ENCODE results near the gene KRT84.
"Not testable (repeated sequence)": the region's sequence is repeated elsewhere in the genome, so short reads cannot be mapped to it uniquely, and the experiment has no call there.

Gene KRT84

DNA sequence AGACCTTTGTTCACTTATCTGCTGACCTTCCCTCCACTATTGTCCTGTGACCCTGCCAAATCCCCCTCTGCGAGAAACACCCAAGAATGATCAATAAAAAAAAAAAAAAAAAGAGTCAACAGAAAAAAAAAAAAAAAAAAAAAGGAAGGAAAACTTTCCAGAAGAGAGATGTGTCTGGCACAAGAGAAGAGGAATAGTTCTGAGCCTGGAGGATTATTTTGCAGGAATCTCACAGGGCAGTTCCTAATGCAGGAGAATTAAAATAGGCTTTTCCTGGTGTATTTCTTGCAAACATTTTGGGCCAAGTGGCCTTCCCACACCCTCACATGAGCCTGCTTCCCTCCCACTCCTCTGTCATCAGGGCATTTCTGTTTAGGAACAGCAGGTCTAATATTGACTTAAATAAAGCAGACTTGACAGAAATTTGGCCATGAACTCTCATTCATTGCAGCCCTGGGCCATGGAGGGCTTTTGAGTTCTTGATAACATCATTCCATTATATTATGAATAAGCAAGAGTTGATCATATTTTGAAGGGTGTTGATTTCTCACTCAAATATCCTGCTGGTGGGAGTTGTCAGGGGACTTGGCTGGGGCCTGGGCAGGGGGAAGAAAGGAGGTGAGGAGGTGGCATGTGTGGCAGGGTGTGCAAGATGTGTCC, 25.3 kb upstream of the KRT84 start:
- not testable (repeated sequence) for DNase-seq

- DNase-seq, result no peak
Measured at GRCh38 chr12:52407918-52408317, 22.5 kb upstream of the KRT84 start.

GRCh38 chr12:52405922-52406385, 20.5 kb upstream of the KRT84 start, which contains the start of gene KRT82:
TSS of gene KRT82 (minus strand) at chr12:52406335. CDS start at chr12:52406277, 58 bp downstream.
- DNase-seq, result no peak

GRCh38 chr12:52404951-52405350, 19.5 kb upstream of the KRT84 start:
- no peak for DNase-seq

DNA sequence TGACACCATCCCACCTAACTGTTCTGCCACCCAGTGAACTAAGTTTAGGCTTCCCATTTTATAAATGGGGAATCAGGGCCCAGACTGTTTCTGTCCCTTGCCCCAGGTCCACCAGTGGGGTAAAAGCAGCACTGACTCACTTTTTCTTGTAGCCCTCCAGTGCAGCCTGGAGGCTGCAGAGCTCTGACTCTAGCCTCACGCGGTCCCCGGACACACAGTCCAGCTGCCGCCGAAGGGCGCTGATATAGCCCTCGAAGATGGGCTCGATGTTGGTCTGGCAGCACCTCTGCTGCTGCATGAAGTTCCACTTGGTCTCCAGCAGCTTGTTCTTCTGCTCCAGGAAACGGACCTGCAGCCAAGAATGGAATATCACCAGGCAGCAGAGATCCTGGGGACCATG, 18.1 kb upstream of the KRT84 start:
- DNase-seq, result no peak

DNA sequence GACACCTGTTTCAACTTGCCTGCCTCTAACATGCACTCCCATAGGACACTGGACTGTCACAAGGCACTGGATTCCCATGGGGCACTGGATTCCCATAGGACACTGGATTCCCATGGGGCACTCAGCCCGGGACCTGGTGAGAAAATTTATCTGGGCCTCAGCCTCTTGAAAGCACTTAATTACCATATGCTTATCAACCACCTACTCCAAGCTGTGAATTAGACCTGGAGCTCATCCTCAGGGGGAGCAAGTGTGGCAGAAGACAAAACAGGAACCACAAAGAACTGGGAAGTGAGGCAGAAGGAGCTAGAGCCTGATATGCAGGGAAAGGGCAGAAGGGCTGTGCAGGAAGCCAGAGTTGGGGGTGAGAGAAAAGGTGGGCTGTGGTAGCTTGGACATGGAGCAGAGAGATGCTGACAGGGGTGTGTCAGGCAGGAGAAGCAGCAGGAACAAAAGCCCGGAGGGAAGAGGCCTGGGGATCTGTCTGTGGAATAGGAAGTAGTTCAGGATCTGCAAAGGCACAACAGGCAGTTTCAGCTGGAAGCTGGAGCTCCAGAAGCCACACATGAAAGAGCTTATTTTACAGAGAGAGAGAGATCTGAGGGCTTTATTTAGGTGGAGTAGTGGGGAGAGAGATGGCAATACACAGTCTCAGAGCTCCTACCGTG, 17.6 kb upstream of the KRT84 start:
- DNase-seq, result no peak

DNA sequence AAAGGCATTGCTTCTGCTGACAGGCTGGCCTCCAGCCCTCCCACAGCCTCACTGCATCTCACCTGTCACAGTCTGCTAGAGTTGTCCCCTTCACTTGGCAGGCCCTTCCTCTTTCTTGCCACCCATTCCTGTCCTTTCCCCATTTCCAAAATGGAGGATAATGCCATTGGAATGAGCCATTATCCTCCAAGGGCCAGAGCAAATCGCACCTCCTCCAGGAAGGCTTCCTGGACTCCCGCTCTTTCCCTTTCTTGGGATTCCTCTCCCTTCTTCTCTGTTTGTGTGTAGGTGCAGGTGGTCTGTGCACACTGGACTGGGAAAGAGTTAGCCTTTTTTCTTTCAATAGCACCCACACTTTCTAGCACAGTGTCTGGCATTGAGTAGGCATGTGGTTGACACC, 16.9 kb upstream of the KRT84 start:
- DNase-seq, result no peak

DNA sequence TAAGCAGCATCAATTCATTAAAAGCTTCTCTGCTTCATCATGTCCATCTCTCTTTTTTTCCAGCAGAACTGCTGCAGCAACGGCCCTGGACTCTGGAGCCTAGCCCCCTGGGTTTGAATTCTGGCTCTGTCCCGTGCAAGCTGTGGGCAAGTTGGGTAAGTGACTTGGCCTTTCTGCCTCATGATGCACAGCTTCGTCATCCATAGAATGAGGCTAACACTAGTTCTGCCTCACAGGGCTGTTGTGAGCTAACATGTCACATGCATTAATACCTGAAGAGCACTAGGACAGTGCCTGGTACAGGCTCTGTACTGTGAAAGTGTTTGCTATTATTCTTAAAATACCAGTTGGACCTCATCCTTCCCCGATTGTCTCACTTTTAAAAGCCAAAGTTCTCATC, 16.5 kb upstream of the KRT84 start:
- DNase-seq, result no peak

DNA sequence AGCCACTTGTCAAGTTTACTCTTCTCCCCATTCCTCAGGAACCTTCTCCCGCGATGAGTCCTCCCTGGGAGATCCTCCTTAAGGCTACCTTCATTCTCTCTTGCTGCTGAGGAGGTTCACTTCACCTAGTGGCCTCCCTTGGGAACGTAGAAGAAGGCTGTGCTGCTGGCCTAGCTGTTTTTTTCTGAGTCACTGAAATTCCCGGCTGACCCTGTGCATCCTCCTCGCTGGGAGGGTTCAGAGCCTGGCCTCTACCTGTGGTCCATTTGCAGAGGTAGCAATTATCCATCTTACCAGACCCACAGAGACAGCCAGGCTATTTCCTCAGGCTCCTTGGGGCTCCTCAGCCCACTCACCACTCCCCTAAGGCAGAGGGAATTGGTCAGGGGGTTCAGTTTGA, 16.1 kb upstream of the KRT84 start:
- no peak for DNase-seq

- no peak for DNase-seq
Measured at GRCh38 chr12:52400906-52401305, 15.5 kb upstream of the KRT84 start.

- DNase-seq, result no peak
Measured at GRCh38 chr12:52399756-52400155, 14.3 kb upstream of the KRT84 start.

GRCh38 chr12:52398176-52398575, 12.7 kb upstream of the KRT84 start:
- DNase-seq, result no peak

DNA sequence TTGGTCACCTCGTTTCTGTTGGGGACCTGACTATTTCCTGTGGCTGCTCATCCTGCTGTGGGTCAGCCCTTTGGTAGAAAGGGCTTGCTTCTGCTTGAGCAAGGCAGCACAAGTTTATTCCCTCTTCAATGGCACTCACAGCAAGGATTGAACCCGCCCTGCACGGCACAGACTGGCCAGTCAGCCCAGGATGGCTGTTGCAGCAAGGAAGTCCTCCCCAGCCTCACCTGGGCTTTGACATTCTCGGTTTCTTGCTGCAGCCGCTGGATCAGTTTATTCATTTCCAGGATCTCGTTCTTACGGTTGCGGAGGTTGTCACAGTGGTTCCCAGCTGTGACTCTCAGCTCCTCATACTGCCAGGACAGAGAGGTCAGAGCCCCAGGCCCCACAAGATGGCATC, 11.2 kb upstream of the KRT84 start:
- DNase-seq, result no peak

DNA sequence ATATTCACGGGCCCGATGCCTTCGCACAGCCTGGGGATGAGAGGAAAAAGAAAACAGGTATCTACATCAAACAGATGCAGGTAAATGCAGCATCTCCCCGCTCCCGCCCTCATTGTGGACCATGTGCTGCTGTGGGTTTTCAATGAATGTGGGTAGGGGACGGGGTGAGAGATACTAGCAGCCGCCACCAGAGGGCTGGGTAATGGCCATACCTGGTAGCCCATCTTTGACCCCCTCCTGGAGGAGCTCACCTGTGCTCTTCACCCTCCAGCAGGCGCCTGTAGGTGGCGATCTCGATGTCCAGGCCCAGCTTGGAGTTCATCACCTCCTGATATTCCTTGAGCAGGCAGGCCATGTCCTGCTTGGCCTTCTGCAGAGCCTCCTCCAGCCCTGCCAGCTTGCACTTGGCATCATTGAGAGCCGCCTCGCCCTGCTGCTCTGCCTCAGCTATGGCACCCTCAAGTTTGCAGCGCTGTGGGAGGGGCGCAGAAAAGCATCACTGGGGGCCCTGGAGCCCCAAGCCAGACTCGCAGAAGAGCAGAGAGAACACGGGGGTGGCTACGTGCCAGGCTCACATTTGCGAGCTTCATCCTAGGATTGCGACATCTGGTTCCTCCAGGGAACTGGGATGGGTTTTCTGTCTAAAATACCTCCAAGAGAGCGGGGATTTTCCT, 10.4 kb upstream of the KRT84 start:
- no peak for DNase-seq

- no peak for DNase-seq
Measured at GRCh38 chr12:52394836-52395405, 9.5 kb upstream of the KRT84 start.

- DNase-seq, result no peak
Measured at GRCh38 chr12:52392465-52393007, 7.1 kb upstream of the KRT84 start.

DNA sequence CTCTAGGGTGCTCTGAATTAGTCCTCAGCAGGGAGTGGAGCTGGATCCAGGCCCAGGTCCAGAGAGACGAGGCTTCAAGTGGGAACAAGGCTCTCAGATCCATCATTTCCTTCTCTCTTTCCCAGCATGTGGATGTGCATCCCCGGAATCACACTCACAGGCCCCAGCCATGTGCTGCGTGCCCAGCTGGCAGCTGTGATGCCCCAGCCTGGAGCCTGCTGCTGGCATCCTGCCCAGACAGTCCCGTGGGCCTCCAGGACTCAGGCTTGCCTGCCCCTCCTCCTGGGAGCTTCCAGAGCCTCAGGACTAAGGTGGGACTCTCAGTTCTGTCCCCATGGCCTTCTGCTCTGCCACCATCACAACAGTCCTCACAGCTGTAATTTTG, 6.2 kb upstream of the KRT84 start:
- no peak for DNase-seq

- no peak for DNase-seq
Measured at GRCh38 chr12:52390739-52391617, 5.5 kb upstream of the KRT84 start.

GRCh38 chr12:52389313-52390207, 4.1 kb upstream of the KRT84 start:
- no peak for DNase-seq

DNA sequence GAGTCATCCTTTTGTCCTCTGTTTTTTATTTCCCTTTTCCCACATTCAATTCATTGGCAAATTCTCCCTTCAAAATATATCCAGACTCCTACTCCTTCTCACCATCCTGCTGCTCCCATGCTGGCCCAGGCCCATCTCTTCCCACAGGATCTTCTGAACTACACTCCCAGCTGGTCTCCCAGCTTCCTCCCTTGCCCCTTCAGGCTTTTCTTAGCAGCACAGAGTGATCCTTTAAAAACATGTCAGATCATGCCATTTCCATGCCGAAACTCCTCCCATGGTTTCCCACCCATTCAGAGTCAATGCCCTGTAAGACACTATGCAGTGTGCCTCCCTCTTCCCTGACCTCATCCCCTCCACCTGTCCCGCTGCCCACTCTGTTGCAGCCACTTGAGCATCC, 2.4 kb upstream of the KRT84 start:
- no peak for DNase-seq

DNA sequence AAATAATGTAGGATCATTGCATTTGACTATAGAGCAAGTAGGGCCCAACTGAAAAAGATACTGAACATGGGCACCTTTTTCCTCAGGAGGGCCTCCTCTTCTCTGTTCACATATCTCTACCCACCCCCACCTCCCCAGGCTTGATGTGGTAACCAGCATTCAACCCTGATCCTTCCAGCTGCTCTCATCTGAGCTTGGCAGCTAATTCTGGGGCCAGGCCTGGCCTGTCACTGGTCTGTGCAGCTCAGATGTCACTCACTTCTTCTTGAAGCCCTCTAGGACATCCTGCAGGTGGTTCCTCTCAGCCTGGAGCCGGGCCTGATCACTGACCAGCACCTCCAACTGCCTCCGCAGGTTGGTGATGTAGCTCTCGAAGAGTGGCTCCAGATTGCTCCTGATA, 2.1 kb downstream of the KRT84 start:
- DNase-seq, result no peak
